OCI-LY1 (cell line): ENCODE data around the gene ANKRD11.

ENCODE experiments used
- H2AFZ ChIP-seq: fragments of 200-600 bp; sonication (generic), shearing (Covaris generic); 2 replicates; pipeline ENCODE4 v1.6.0; 2014; ENCODE audit warnings: antibody characterized with exemption, mild to moderate bottlenecking, low read length
- H3F3A ChIP-seq: fragments of 200-600 bp; sonication (generic), shearing (Covaris generic); 2 replicates; pipeline ENCODE4 v1.6.0; 2014; ENCODE audit warnings: mild to moderate bottlenecking, antibody characterized with exemption, low read length, moderate library complexity; ENCODE audit not compliant: insufficient read depth
- H3K27ac ChIP-seq: fragments of 200-600 bp; sonication (generic); 2 replicates; pipeline ENCODE4 v1.5.1; 2014; ENCODE audit warnings: low read length, mixed run types, mild to moderate bottlenecking, low read depth; ENCODE audit not compliant: poor library complexity, severe bottlenecking
- H3K27me3 ChIP-seq: fragments of 200-600 bp; sonication (generic); 2 replicates; pipeline ENCODE4 v1.6.0; 2014; ENCODE audit warnings: antibody characterized with exemption, mild to moderate bottlenecking, low read length, moderate library complexity; ENCODE audit not compliant: insufficient read depth
- H3K36me3 ChIP-seq: fragments of 200-600 bp; sonication (generic); 2 replicates; pipeline ENCODE4 v1.6.1; 2014; ENCODE audit warnings: mild to moderate bottlenecking, antibody characterized with exemption, low read length, moderate library complexity, mixed read lengths; ENCODE audit not compliant: insufficient read depth
- H3K4me1 ChIP-seq: fragments of 200-600 bp; sonication (generic); 2 replicates; pipeline ENCODE4 v1.5.1; 2014; ENCODE audit warnings: mild to moderate bottlenecking, low read length, moderate library complexity; ENCODE audit not compliant: insufficient read depth, severe bottlenecking
- H3K4me2 ChIP-seq: fragments of 200-600 bp; sonication (generic), shearing (Covaris generic); 2 replicates; pipeline ENCODE4 v1.6.1; 2014; ENCODE audit warnings: low read length
- H3K4me3 ChIP-seq: fragments of 200-600 bp; sonication (generic); 2 replicates; pipeline ENCODE4 v1.5.1; 2014; ENCODE audit warnings: low read length, low read depth, mild to moderate bottlenecking, mixed read lengths; ENCODE audit not compliant: poor library complexity, severe bottlenecking
- H3K79me2 ChIP-seq: fragments of 200-600 bp; shearing (Covaris generic); 2 replicates; pipeline ENCODE4 v1.6.1; 2016; ENCODE audit warnings: mixed run types, low read length, mixed read lengths; ENCODE audit not compliant: insufficient read depth
- H3K9ac ChIP-seq: fragments of 200-600 bp; sonication (generic), shearing (Covaris generic); 2 replicates; pipeline ENCODE4 v1.6.1; 2014; ENCODE audit warnings: mild to moderate bottlenecking, low read length, mixed read lengths
- H3K9me2 ChIP-seq: fragments of 200-600 bp; sonication (generic), shearing (Covaris generic); 2 replicates; pipeline ENCODE4 v1.6.1; 2014; ENCODE audit warnings: low read depth, mild to moderate bottlenecking, low read length, mixed read lengths
- H3K9me3 ChIP-seq: fragments of 200-600 bp; shearing (Covaris generic); 2 replicates; pipeline ENCODE4 v1.6.1; 2014; ENCODE audit warnings: low read length, mixed read lengths
- H4K20me1 ChIP-seq: fragments of 200-600 bp; sonication (generic), shearing (Covaris generic); 2 replicates; pipeline ENCODE4 v1.6.0; 2016; ENCODE audit warnings: mild to moderate bottlenecking, low read length; ENCODE audit not compliant: insufficient read depth
- EZH2 ChIP-seq: fragments of 200-600 bp; sonication (generic), shearing (Covaris generic); IDR thresholded peaks from 2 replicates; pipeline ENCODE4 v1.8.0; 2017; ENCODE audit warnings: borderline replicate concordance, mixed run types, mild to moderate bottlenecking, antibody characterized with exemption, low read length, moderate library complexity, mixed read lengths
- TF ChIP-seq, protein P1 (sequence below): fragments of 200-600 bp; sonication (generic), shearing (Covaris generic); IDR thresholded peaks from 2 replicates; pipeline ENCODE4 v1.5.1; 2017; ENCODE audit warnings: mild to moderate bottlenecking, antibody characterized with exemption, low read length, moderate library complexity, mixed read lengths

ANKRD11 gene

DNA sequence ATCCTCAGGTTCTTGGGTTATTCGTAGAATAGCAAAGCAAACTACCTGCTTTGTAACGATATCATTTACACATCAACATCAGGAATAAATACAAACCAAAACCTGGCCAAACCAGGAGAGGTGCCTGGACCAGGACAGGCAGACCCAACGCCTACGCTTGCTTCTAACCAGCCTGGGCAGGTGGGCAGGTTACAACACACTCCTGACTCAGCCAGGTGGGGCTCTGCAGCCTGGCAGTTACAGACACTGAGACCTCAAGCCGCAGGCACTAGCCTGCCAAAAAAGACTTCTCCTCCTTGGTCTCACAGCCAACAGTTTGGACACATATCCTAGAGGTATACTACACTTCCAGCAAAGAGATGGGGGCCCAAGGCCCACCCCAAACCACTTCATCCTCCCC, 14.0 kb downstream of the ANKRD11 start:
- 0 out of 2 replicates have a peak, but pooled peaks cover 2% of the 10 kb centered on the region for H4K20me1 ChIP-seq
- no peaks in the 10 kb centered on the region for H3K9me3 ChIP-seq
- H3K27me3 ChIP-seq: no peaks in the 10 kb centered on the region
- H3K9me2 ChIP-seq: no peaks in the 10 kb centered on the region
- peak overlapping the region; percentile 1; the same call in 1 of the 2 replicates for H3K9ac ChIP-seq
- H3K4me1 ChIP-seq: peaks cover 53% of the 10 kb centered on the region
- no peaks in the 10 kb centered on the region for H3F3A ChIP-seq
- H3K4me2 ChIP-seq: peak overlapping the region; percentile 39
- no peak for TF ChIP-seq EZH2
- TF ChIP-seq, protein P1, sequence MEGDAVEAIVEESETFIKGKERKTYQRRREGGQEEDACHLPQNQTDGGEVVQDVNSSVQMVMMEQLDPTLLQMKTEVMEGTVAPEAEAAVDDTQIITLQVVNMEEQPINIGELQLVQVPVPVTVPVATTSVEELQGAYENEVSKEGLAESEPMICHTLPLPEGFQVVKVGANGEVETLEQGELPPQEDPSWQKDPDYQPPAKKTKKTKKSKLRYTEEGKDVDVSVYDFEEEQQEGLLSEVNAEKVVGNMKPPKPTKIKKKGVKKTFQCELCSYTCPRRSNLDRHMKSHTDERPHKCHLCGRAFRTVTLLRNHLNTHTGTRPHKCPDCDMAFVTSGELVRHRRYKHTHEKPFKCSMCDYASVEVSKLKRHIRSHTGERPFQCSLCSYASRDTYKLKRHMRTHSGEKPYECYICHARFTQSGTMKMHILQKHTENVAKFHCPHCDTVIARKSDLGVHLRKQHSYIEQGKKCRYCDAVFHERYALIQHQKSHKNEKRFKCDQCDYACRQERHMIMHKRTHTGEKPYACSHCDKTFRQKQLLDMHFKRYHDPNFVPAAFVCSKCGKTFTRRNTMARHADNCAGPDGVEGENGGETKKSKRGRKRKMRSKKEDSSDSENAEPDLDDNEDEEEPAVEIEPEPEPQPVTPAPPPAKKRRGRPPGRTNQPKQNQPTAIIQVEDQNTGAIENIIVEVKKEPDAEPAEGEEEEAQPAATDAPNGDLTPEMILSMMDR: no peak
- H3K79me2 ChIP-seq: peaks cover 94% of the 10 kb centered on the region
- H3K4me3 ChIP-seq: peak overlapping the region; percentile 8
- no peaks in the 10 kb centered on the region for H3K36me3 ChIP-seq
- H2AFZ ChIP-seq: no peak overlapping the region
- peak overlapping the region; percentile 82 for H3K27ac ChIP-seq

DNA sequence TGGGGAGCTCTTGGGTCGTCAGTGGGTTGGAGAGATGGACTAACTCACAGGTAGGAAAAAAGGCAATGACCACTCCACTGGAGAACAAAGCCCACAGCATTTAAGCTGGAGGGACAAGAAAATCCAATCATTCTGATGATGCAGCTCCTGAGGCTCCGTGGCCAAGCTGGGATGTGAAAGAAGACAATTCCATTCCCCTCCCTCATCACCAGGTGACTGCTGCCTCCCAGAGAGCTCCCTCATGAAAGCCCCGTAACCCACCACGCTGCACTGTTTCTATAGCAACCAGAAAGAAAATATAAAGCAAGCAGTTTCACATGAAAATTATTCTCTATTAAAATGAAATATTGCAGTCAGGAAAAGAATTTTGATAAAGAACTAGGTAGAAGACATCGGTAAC, 15.2 kb downstream of the ANKRD11 start:
- Histone ChIP-seq H3K27me3 (no peaks in the 10 kb centered on the region), H3K36me3 (no peaks in the 10 kb centered on the region), H3F3A (no peaks in the 10 kb centered on the region), H2AFZ (no peak overlapping the region), H3K27ac (no peak overlapping the region), H4K20me1 (0 out of 2 replicates have a peak, but pooled peaks cover 2% of the 10 kb centered on the region), H3K4me1 (peaks cover 43% of the 10 kb centered on the region), H3K9ac (no peak overlapping the region), H3K4me3 (no peak overlapping the region), H3K4me2 (no peak overlapping the region), H3K79me2 (peaks cover 94% of the 10 kb centered on the region), H3K9me2 (no peaks in the 10 kb centered on the region), H3K9me3 (no peaks in the 10 kb centered on the region)
- TF ChIP-seq, protein P1: no peak
- no peak for TF ChIP-seq EZH2

DNA sequence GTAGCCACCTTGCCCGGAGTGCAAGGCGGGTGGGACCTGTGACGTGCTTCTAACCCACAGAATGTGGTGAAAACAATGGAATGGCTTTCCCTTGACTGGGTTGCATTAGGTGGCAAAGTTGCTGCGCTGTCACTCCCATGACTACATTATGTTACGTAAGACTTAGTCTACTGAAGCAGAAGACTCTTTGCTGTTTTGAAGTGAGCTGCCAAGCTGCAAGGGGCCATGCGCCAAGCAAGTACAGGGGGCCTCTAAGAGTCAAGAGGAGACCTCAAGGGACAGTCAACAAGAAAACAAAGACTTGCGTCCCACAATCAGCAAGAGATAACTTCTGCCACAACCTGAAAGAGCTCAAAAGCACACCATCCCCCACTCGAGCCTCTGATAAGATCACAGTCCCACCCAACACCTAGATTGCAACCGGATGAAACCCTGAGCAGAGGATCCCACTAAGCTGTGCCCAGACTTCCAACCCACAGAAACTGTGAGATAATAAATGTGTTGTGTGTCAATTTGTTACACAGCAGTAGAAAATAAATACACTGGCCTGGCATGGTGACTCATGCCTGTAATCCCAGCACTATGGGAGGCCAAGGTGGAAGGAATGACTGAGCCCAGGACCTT, 16.5 kb downstream of the ANKRD11 start:
- no peaks in the 10 kb centered on the region for H3K9me3 ChIP-seq
- no peaks in the 10 kb centered on the region for H3K9me2 ChIP-seq
- peaks cover 35% of the 10 kb centered on the region for H3K4me1 ChIP-seq
- peaks cover 95% of the 10 kb centered on the region for H3K79me2 ChIP-seq
- H3K4me2 ChIP-seq: no peak overlapping the region
- TF ChIP-seq, protein P1: no peak
- no peak for TF ChIP-seq EZH2
- H3K4me3 ChIP-seq: no peak overlapping the region
- H4K20me1 ChIP-seq: 0 out of 2 replicates have a peak, but pooled peaks cover 2% of the 10 kb centered on the region
- no peak overlapping the region for H2AFZ ChIP-seq
- no peaks in the 10 kb centered on the region for H3K27me3 ChIP-seq
- H3F3A ChIP-seq: no peaks in the 10 kb centered on the region
- H3K36me3 ChIP-seq: no peaks in the 10 kb centered on the region
- no peak overlapping the region for H3K9ac ChIP-seq
- H3K27ac ChIP-seq: no peak overlapping the region
